K562 (cell line): ENCODE results near the gene HDAC3. TPM values are rescaled to one million over a fixed set of nuclear protein-coding genes. Genes with fewer than 3 reads are reported as not detected.

Experiments used
- ARNT ChIP-seq, 2 experiments: fragments of 450-650 bp; IDR thresholded peaks; 2 replicates each; pipeline ENCODE4 v1.6.1; 2016; ENCODE audit warnings: mild to moderate bottlenecking in 1 of 2
- CXXC5 ChIP-seq: fragments of 250-450 bp; sonication (Bioruptor Pico); IDR thresholded peaks from 2 replicates; pipeline ENCODE4 v1.8.0; 2022; ENCODE audit warnings: inconsistent platforms, mild to moderate bottlenecking, moderate library complexity
- DNMT1 ChIP-seq: fragments of 450-650 bp; IDR thresholded peaks from 2 replicates; pipeline ENCODE4 v1.6.1; 2016; ENCODE audit warnings: antibody characterized with exemption, mild to moderate bottlenecking
- FOXA3 ChIP-seq, 2 experiments: fragments of 450-650 bp in 1 of 2; sonication (generic) in 1 of 2; formaldehyde crosslinking; IDR thresholded peaks in 1 of 2; conservative IDR thresholded peaks in 1 of 2; 2 replicates each; pipeline versions ENCODE4 v1.4.0 to v1.8.0; 2020 to 2022; ENCODE audit warnings: mild to moderate bottlenecking in 2 of 2, missing genetic modification reagents in 1 of 2
- L3MBTL2 ChIP-seq: fragments of 450-650 bp; IDR thresholded peaks from 2 replicates; pipeline ENCODE4 v1.6.1; 2016; ENCODE audit warnings: mild to moderate bottlenecking, moderate library complexity
- NEUROD1 ChIP-seq: fragments of 150-350 bp; IDR thresholded peaks from 2 replicates; pipeline ENCODE4 v1.6.1; 2014; ENCODE audit warnings: borderline replicate concordance, low read length, low read depth; ENCODE audit not compliant: partially characterized antibody
- SFPQ ChIP-seq: fragments of 200-400 bp; formaldehyde crosslinking; IDR thresholded peaks from 2 replicates; pipeline ENCODE4 v1.6.1; 2017; ENCODE audit warnings: mild to moderate bottlenecking, low read depth, low read length, moderate library complexity
- TEAD4 ChIP-seq, 2 experiments: sonication (generic) in 1 of 2; formaldehyde crosslinking in 1 of 2; IDR thresholded peaks; 2 replicates each; pipeline versions ENCODE4 v1.6.1 to v1.8.0; 2012 to 2022; ENCODE audit warnings: borderline replicate concordance in 1 of 2, inconsistent platforms in 1 of 2, low read length in 1 of 2, mild to moderate bottlenecking in 1 of 2, missing genetic modification reagents in 1 of 2
- THRA ChIP-seq: fragments of 450-650 bp; IDR thresholded peaks from 2 replicates; pipeline ENCODE4 v1.6.1; 2017; ENCODE audit warnings: mild to moderate bottlenecking, moderate library complexity
- ZBTB33 ChIP-seq: sonication (generic); formaldehyde crosslinking; IDR thresholded peaks from 2 replicates; pipeline ENCODE4 v1.8.1; 2023; ENCODE audit warnings: mild to moderate bottlenecking, missing genetic modification reagents
- ZNF165 ChIP-seq: fragments of 250-450 bp; sonication (Bioruptor Pico); IDR thresholded peaks from 2 replicates; pipeline ENCODE4 v1.4.0; 2020; ENCODE audit warnings: borderline replicate concordance
- ZNF212 ChIP-seq: fragments of 450-650 bp; formaldehyde crosslinking; IDR thresholded peaks from 2 replicates; pipeline ENCODE4 v1.4.0; 2020; ENCODE audit warnings: mild to moderate bottlenecking
- polyA plus RNA-seq, 8 experiments: library from polyadenylated mRNA; depleted of rRNA in 4 of 8; stranded (reverse) in 5 of 8; unstranded in 3 of 8; fragments of >200 nt; fragmentation: Nextera tagmentation in 2 of 8; fragmentation: Illumina TruSeq in 1 of 8; extraction: Ambion mirVana in 2 of 8; extraction: Trizol in 1 of 8; gene quantifications; 2 replicates each; pipeline versions ENCODE4 v1.2.1 to v1.2.3, GENCODE V29; 2011 to 2014; ENCODE audit warnings: inconsistent platforms in 1 of 8, missing spikeins in 1 of 8
- total RNA-seq, 7 experiments: library from RNA; depleted of rRNA in 6 of 7; stranded (reverse); fragments of >200 nt in 6 of 7; fragmentation: Illumina TruSeq in 2 of 7; extraction: Trizol in 2 of 7; gene quantifications; 2 replicates each; pipeline versions ENCODE4 v1.2.1 to v1.2.3, GENCODE V29; 2011 to 2021; ENCODE audit warnings: low replicate concordance in 1 of 7
- TF ChIP-seq, protein P1 (sequence below): fragments of 450-650 bp; IDR thresholded peaks from 2 replicates; pipeline ENCODE4 v1.6.1; 2018; ENCODE audit not compliant: partially characterized antibody
- TF ChIP-seq, protein P2 (sequence below): fragments of 250-450 bp; sonication (Bioruptor Pico); IDR thresholded peaks from 2 replicates; pipeline ENCODE4 v1.9.0; 2021; ENCODE audit warnings: mild to moderate bottlenecking, inconsistent platforms

HDAC3 gene
- total and polyA plus RNA-seq, 9 of the 15 experiments (the other 6 are each of a cell fraction or from before 2014, with no cell fraction given), result 89.7 to 191 (median 119) TPM

GRCh38 chr5:141637767-141638419 lies 1.2 kb upstream of the HDAC3 start (continued):
- peak; percentile 21 for TF ChIP-seq NEUROD1
- TF ChIP-seq ARNT (IDR thresholded peaks at IDR 0.05), result no peak
- TF ChIP-seq, protein P1, sequence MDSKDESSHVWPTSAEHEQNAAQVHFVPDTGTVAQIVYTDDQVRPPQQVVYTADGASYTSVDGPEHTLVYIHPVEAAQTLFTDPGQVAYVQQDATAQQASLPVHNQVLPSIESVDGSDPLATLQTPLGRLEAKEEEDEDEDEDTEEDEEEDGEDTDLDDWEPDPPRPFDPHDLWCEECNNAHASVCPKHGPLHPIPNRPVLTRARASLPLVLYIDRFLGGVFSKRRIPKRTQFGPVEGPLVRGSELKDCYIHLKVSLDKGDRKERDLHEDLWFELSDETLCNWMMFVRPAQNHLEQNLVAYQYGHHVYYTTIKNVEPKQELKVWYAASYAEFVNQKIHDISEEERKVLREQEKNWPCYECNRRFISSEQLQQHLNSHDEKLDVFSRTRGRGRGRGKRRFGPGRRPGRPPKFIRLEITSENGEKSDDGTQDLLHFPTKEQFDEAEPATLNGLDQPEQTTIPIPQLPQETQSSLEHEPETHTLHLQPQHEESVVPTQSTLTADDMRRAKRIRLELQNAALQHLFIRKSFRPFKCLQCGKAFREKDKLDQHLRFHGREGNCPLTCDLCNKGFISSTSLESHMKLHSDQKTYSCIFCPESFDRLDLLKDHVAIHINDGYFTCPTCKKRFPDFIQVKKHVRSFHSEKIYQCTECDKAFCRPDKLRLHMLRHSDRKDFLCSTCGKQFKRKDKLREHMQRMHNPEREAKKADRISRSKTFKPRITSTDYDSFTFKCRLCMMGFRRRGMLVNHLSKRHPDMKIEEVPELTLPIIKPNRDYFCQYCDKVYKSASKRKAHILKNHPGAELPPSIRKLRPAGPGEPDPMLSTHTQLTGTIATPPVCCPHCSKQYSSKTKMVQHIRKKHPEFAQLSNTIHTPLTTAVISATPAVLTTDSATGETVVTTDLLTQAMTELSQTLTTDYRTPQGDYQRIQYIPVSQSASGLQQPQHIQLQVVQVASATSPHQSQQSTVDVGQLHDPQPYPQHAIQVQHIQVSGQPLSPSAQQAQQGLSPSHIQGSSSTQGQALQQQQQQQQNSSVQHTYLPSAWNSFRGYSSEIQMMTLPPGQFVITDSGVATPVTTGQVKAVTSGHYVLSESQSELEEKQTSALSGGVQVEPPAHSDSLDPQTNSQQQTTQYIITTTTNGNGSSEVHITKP, result peak; percentile 83
- no peak for TF ChIP-seq THRA
- peak; percentile 15; the same call in 1 of the 2 replicates for TF ChIP-seq TEAD4 (IDR thresholded peaks at IDR 0.05; ENCODE audit: low read length)
- TF ChIP-seq TEAD4 (CRISPR knock-in tag; IDR thresholded peaks at IDR 0.05; ENCODE audit: borderline replicate concordance), result peak; percentile 53; the same call in 1 of the 2 replicates
- TF ChIP-seq, protein P2, sequence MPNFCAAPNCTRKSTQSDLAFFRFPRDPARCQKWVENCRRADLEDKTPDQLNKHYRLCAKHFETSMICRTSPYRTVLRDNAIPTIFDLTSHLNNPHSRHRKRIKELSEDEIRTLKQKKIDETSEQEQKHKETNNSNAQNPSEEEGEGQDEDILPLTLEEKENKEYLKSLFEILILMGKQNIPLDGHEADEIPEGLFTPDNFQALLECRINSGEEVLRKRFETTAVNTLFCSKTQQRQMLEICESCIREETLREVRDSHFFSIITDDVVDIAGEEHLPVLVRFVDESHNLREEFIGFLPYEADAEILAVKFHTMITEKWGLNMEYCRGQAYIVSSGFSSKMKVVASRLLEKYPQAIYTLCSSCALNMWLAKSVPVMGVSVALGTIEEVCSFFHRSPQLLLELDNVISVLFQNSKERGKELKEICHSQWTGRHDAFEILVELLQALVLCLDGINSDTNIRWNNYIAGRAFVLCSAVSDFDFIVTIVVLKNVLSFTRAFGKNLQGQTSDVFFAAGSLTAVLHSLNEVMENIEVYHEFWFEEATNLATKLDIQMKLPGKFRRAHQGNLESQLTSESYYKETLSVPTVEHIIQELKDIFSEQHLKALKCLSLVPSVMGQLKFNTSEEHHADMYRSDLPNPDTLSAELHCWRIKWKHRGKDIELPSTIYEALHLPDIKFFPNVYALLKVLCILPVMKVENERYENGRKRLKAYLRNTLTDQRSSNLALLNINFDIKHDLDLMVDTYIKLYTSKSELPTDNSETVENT (CRISPR knock-in tag), result 0 out of 2 replicates have a peak, but pooled peaks have one; percentile 59
- no peak for TF ChIP-seq DNMT1
- peak; percentile 84 for TF ChIP-seq L3MBTL2
- TF ChIP-seq CXXC5 (CRISPR knock-in tag), result peak; percentile 68
- TF ChIP-seq ZNF212 (CRISPR knock-in tag), result no peak
- no peak for TF ChIP-seq ZBTB33 (CRISPR knock-in tag)
- TF ChIP-seq SFPQ, result no peak
- no peak for TF ChIP-seq ZNF165 (CRISPR knock-in tag)
- TF ChIP-seq FOXA3 (CRISPR knock-in tag; conservative IDR thresholded peaks at IDR 0.05 in 1 of 2, IDR thresholded peaks at IDR 0.05 in 1 of 2), result no peak
